IMR-90 (cell line): Measurements from ENCODE around the gene BNIP5. TPM values are rescaled to one million over a fixed set of nuclear protein-coding genes. Genes with fewer than 3 reads are reported as not detected.

Experiments
- ATAC-seq: fragments of 200-7000 bp; cut with Tn5 transposase; 2 replicates; pipeline ENCODE4 v1.9.1; 2020; ENCODE audit warnings: low read depth, mild to moderate bottlenecking, moderate library complexity
- BruUV-seq: library from RNA; stranded (reverse); fragments of 400-500 nt; replicated peaks from 2 replicates; lab custom pipeline; 2021; lab: Mats Ljungman, UMichigan
- CTCF ChIA-PET: fragments of 300-600 bp; formaldehyde crosslinking; extraction: SDS; loops from one replicate; lab custom pipeline; 2021; ENCODE audit warnings: antibody characterized with exemption; lab: Yijun Ruan, JAX
- POLR2A ChIA-PET: fragments of 300-600 bp; sonication (Branson Sonifier 250); formaldehyde crosslinking; loops from one replicate; lab custom pipeline; 2022; ENCODE audit warnings: antibody characterized with exemption; ENCODE audit not compliant: unreplicated experiment; lab: Charles Lee
- DNase-seq: peaks from one replicate; pipeline ENCODE4 v3.0.0; 2013
- H2AFZ ChIP-seq: replicated peaks from 2 replicates; pipeline ENCODE3; 2013; ENCODE audit warnings: low read length, mild to moderate bottlenecking; ENCODE audit not compliant: poor library complexity
- H2AK5ac ChIP-seq: 2 replicates; pipeline ENCODE4 v1.6.1; 2013; ENCODE audit warnings: low read depth, low read length, inconsistent platforms
- H2AK9ac ChIP-seq: replicated peaks from 2 replicates; pipeline ENCODE3; 2013; ENCODE audit warnings: mild to moderate bottlenecking, low read depth, low read length, moderate library complexity; ENCODE audit not compliant: poor library complexity
- H2BK120ac ChIP-seq: 2 replicates; pipeline ENCODE4 v1.6.1; 2013; ENCODE audit warnings: low read depth, low read length, inconsistent platforms
- H2BK15ac ChIP-seq: 3 replicates; pipeline ENCODE4 v1.6.1; 2013; ENCODE audit warnings: low read depth, low read length, inconsistent platforms
- H2BK20ac ChIP-seq: 2 replicates; pipeline ENCODE4 v1.6.1; 2013; ENCODE audit warnings: low read depth, mild to moderate bottlenecking, inconsistent platforms, low read length, moderate library complexity
- H2BK5ac ChIP-seq: 2 replicates; pipeline ENCODE4 v1.6.1; 2013; ENCODE audit warnings: mild to moderate bottlenecking, low read depth, low read length, inconsistent platforms; ENCODE audit not compliant: poor library complexity, severe bottlenecking
- H3K14ac ChIP-seq: replicated peaks from 2 replicates; pipeline ENCODE4 v1.6.1; 2013; ENCODE audit warnings: low read depth, low read length, inconsistent platforms
- H3K18ac ChIP-seq: 2 replicates; pipeline ENCODE4 v1.6.1; 2013; ENCODE audit warnings: low read depth, low read length, control low read depth
- H3K23ac ChIP-seq: 2 replicates; pipeline ENCODE4 v1.6.1; 2013; ENCODE audit warnings: low read depth, low read length, inconsistent platforms
- H3K27ac ChIP-seq: 2 replicates; pipeline ENCODE4 v1.5.1; 2013; ENCODE audit warnings: mild to moderate bottlenecking, control low read depth, low read length; ENCODE audit not compliant: insufficient read depth
- H3K27me3 ChIP-seq: 2 replicates; pipeline ENCODE4 v1.6.1; 2013; ENCODE audit warnings: low read length; ENCODE audit not compliant: control insufficient read depth, insufficient read depth
- H3K36me3 ChIP-seq: 2 replicates; pipeline ENCODE4 v1.6.1; 2013; ENCODE audit warnings: low read length, mixed read lengths; ENCODE audit not compliant: control insufficient read depth, insufficient read depth
- H3K4ac ChIP-seq: 2 replicates; pipeline ENCODE4 v1.6.1; 2013; ENCODE audit warnings: low read depth, low read length, inconsistent platforms
- H3K4me1 ChIP-seq: 2 replicates; pipeline ENCODE4 v1.6.1; 2013; ENCODE audit warnings: low read length, mixed read lengths; ENCODE audit not compliant: control insufficient read depth, insufficient read depth
- H3K4me2 ChIP-seq: 2 replicates; pipeline ENCODE4 v1.6.1; 2013; ENCODE audit warnings: low read depth, mild to moderate bottlenecking, control low read depth, low read length, moderate library complexity
- H3K4me3 ChIP-seq: 2 replicates; pipeline ENCODE4 v1.5.1; 2013; ENCODE audit warnings: low read depth, mild to moderate bottlenecking, control low read depth, low read length, moderate library complexity; ENCODE audit not compliant: insufficient read depth
- H3K56ac ChIP-seq: 2 replicates; pipeline ENCODE4 v1.6.1; 2013; ENCODE audit warnings: low read length, inconsistent platforms; ENCODE audit not compliant: insufficient read depth; ENCODE audit errors: extremely low read depth
- H3K79me1 ChIP-seq, 2 experiments: 2 replicates each; pipeline ENCODE4 v1.6.1; 2013; ENCODE audit warnings: low read length in 2 of 2, inconsistent platforms in 1 of 2, low read depth in 1 of 2
- H3K9ac ChIP-seq: 2 replicates; pipeline ENCODE4 v1.6.1; 2013; ENCODE audit warnings: low read depth, low read length, control low read depth
- H3K9me1 ChIP-seq: 2 replicates; pipeline ENCODE4 v1.6.1; 2013; ENCODE audit warnings: low read length, inconsistent platforms; ENCODE audit not compliant: insufficient read depth
- H3K9me3 ChIP-seq: 2 replicates; pipeline ENCODE4 v1.6.1; 2013; ENCODE audit warnings: low read length; ENCODE audit not compliant: control insufficient read depth, insufficient read depth
- H4K20me1 ChIP-seq: 2 replicates; pipeline ENCODE4 v1.6.1; 2013; ENCODE audit warnings: low read length, inconsistent platforms; ENCODE audit not compliant: insufficient read depth
- H4K5ac ChIP-seq: 2 replicates; pipeline ENCODE4 v1.6.1; 2013; ENCODE audit warnings: mild to moderate bottlenecking, low read depth, low read length, control low read depth
- H4K8ac ChIP-seq, 2 experiments: 2 replicates each; pipeline ENCODE4 v1.6.1; 2013; ENCODE audit warnings: low read depth in 2 of 2, low read length in 2 of 2, control low read depth in 1 of 2, inconsistent platforms in 1 of 2
- H4K91ac ChIP-seq: 2 replicates; pipeline ENCODE4 v1.6.1; 2013; ENCODE audit warnings: low read depth, low read length, inconsistent platforms; ENCODE audit not compliant: insufficient read depth
- BHLHE40 ChIP-seq: fragments of 150-350 bp; IDR thresholded peaks from 2 replicates; pipeline ENCODE4 v1.6.1; 2016; ENCODE audit warnings: mild to moderate bottlenecking, low read depth, low read length
- CEBPB ChIP-seq: IDR thresholded peaks from 2 replicates; pipeline ENCODE4 v1.6.1; 2012; ENCODE audit warnings: low read depth, low read length, improper control_type of control experiment
- CHD1 ChIP-seq: IDR thresholded peaks from 2 replicates; pipeline ENCODE4 v1.6.1; 2012; ENCODE audit warnings: low read depth, low read length, improper control_type of control experiment
- MAFK ChIP-seq: IDR thresholded peaks from 2 replicates; pipeline ENCODE4 v1.6.1; 2012; ENCODE audit warnings: low read depth, low read length, improper control_type of control experiment
- MAZ ChIP-seq: IDR thresholded peaks from 2 replicates; pipeline ENCODE4 v1.6.1; 2012; ENCODE audit warnings: low read depth, mild to moderate bottlenecking, low read length, improper control_type of control experiment, moderate library complexity, borderline replicate concordance
- MXI1 ChIP-seq: IDR thresholded peaks from 2 replicates; pipeline ENCODE4 v1.6.1; 2012; ENCODE audit warnings: low read depth, mild to moderate bottlenecking, low read length, moderate library complexity, borderline replicate concordance
- NFE2L2 ChIP-seq: fragments of 150-350 bp; IDR thresholded peaks from 2 replicates; pipeline ENCODE4 v1.6.1; 2016; ENCODE audit warnings: low read depth, mild to moderate bottlenecking, low read length
- POLR2A ChIP-seq: IDR thresholded peaks from 2 replicates; pipeline ENCODE4 v1.6.1; 2012; ENCODE audit warnings: mild to moderate bottlenecking, low read depth, low read length
- RCOR1 ChIP-seq: IDR thresholded peaks from 2 replicates; pipeline ENCODE4 v1.6.1; 2012; ENCODE audit warnings: mild to moderate bottlenecking, low read length, improper control_type of control experiment; ENCODE audit not compliant: insufficient replicate concordance
- SMC3 ChIP-seq: fragments of 150-350 bp; IDR thresholded peaks from 2 replicates; pipeline ENCODE4 v1.6.1; 2016; ENCODE audit warnings: low read depth, mild to moderate bottlenecking, antibody characterized with exemption, low read length, moderate library complexity
- WGBS, 2 experiments: methylation state at CpG; one replicate each; pipeline versions ENCODE4 v1.1.5 to v1.1.7; 2013; ENCODE audit warnings: missing lambda C conversion rate in 2 of 2; ENCODE audit not compliant: insufficient read length in 1 of 2; ENCODE audit errors: extremely low coverage in 2 of 2; 5-methylcytosine and 5-hydroxymethylcytosine counted together
- dilution Hi-C: fragments of 300-500 bp; cut with HindIII; formaldehyde crosslinking; loops from one replicate; pipeline ENCODE4 v1.14.3; 2018; ENCODE audit warnings: low sequenced_read_pairs; ENCODE audit not compliant: unreplicated experiment
- in situ Hi-C: fragments of 300-500 bp; cut with MboI; formaldehyde crosslinking; loops from 3 replicates; pipeline ENCODE4 v1.14.3; 2019; ENCODE audit warnings: low sequenced_read_pairs, inconsistent platforms, mixed read lengths
- intact Hi-C: fragments of 100-400 bp; cut with micrococcal nuclease; formaldehyde crosslinking; loops from 2 replicates; pipeline ENCODE4 v1.10.0; 2022
- polyA plus RNA-seq, 3 experiments: library from polyadenylated mRNA; depleted of rRNA; stranded (reverse); fragments of >200 nt; gene quantifications; 2 replicates each; pipeline ENCODE4 v1.2.3, GENCODE V29; 2012; ENCODE audit warnings: low replicate concordance in 1 of 3
- total RNA-seq: library from RNA; depleted of rRNA; stranded (reverse); fragments of >200 nt; gene quantifications from 2 replicates; pipeline ENCODE4 v1.2.3, GENCODE V29; 2012
- TF ChIP-seq, protein P1 (sequence below): conservative IDR thresholded peaks from 2 replicates; pipeline ENCODE4 v1.5.1; 2012; ENCODE audit warnings: mild to moderate bottlenecking, low read depth, low read length, improper control_type of control experiment
- TF ChIP-seq, protein P2 (sequence below): fragments of 150-350 bp; IDR thresholded peaks from 2 replicates; pipeline ENCODE4 v1.6.1; 2016; ENCODE audit warnings: low read depth, mild to moderate bottlenecking, low read length, moderate library complexity, borderline replicate concordance
- TF ChIP-seq, protein P3 (sequence below): fragments of 150-350 bp; IDR thresholded peaks from 2 replicates; pipeline ENCODE4 v1.6.1; 2017; ENCODE audit warnings: mild to moderate bottlenecking, antibody characterized with exemption, low read length, low read depth

BNIP5 gene
- total and polyA plus RNA-seq, 2 of the 4 experiments (the other 2 are of a cell fraction) = not detected

DNA sequence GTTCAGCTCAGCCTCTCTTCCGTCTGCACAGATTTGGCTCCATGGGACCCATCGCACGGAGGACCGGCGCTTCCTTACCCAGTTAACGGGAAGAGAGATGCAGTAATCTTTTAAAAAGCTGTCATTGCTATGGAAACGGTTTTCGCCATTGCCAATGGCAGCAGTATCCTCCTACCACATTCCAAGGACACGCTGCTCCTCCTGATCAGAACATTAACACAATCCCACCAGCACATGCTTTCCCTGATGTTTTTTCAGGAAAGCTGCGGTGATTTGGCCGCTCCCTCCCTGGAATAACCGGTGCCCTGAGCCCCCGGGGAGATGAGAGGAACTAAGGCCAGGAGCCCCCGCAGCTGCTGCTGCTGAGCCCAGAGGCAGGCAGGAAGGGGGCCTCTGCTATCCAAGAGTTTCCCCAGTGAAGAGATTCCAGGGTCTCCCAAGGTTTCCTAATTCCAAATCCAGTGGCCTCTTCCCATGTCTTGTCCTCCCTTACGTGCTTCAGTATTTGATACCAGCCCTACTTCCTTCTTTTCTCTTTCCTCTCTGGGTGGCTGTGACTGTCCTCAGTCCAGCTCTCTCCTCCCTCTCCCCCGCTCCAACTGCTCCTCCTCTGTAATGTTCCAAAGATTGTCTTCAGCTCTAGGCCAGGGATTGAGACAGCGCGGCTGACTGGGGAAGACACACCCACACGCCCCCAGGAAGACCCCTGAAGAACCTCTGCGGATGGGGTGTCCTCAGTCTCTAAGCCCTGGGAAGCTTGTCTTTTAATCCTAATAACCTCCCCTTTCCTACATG is 2.6 kb downstream of the BNIP5 start:
- H3K4me2 ChIP-seq = no peak overlapping the region
- H3K14ac ChIP-seq = no peak overlapping the region
- in situ Hi-C loops = no loop called here
- H3K4me1 ChIP-seq = no peaks in the 10 kb centered on the region
- no peaks in the 10 kb centered on the region for H3K79me1 ChIP-seq
- H4K5ac ChIP-seq = no peak overlapping the region
- no peaks in the 10 kb centered on the region for H3K36me3 ChIP-seq
- H4K8ac ChIP-seq = no peak overlapping the region
- H4K91ac ChIP-seq = no peak overlapping the region
- ChIA-PET POLR2A (interaction anchor here (0.6 kb wide), 1 partner anchor 106 kb away, joined by 3 read pairs; no protein-coding TSS in a partner anchor), CTCF (no interaction called here)
- dilution Hi-C loops = no loop called here
- no peak overlapping the region for H2BK20ac ChIP-seq
- H2BK15ac ChIP-seq = no peak overlapping the region
- no peak for DNase-seq
- H3K4ac ChIP-seq = no peak overlapping the region
- H3K9me3 ChIP-seq = no peaks in the 10 kb centered on the region; the same call in 1 of the 2 replicates
- H2AFZ ChIP-seq = no peak overlapping the region
- BruUV-seq = no TSS peak
- H2BK120ac ChIP-seq = no peak overlapping the region
- no peak overlapping the region for H3K4me3 ChIP-seq
- TF ChIP-seq, protein P1, sequence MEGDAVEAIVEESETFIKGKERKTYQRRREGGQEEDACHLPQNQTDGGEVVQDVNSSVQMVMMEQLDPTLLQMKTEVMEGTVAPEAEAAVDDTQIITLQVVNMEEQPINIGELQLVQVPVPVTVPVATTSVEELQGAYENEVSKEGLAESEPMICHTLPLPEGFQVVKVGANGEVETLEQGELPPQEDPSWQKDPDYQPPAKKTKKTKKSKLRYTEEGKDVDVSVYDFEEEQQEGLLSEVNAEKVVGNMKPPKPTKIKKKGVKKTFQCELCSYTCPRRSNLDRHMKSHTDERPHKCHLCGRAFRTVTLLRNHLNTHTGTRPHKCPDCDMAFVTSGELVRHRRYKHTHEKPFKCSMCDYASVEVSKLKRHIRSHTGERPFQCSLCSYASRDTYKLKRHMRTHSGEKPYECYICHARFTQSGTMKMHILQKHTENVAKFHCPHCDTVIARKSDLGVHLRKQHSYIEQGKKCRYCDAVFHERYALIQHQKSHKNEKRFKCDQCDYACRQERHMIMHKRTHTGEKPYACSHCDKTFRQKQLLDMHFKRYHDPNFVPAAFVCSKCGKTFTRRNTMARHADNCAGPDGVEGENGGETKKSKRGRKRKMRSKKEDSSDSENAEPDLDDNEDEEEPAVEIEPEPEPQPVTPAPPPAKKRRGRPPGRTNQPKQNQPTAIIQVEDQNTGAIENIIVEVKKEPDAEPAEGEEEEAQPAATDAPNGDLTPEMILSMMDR = no peak
- no peak for TF ChIP-seq POLR2A
- no peak for TF ChIP-seq CHD1
- TF ChIP-seq NFE2L2 = no peak
- no peak for TF ChIP-seq SMC3
- TF ChIP-seq, protein P2, sequence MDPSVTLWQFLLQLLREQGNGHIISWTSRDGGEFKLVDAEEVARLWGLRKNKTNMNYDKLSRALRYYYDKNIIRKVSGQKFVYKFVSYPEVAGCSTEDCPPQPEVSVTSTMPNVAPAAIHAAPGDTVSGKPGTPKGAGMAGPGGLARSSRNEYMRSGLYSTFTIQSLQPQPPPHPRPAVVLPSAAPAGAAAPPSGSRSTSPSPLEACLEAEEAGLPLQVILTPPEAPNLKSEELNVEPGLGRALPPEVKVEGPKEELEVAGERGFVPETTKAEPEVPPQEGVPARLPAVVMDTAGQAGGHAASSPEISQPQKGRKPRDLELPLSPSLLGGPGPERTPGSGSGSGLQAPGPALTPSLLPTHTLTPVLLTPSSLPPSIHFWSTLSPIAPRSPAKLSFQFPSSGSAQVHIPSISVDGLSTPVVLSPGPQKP = no peak
- TF ChIP-seq CEBPB = no peak
- TF ChIP-seq RCOR1 = no peak
- TF ChIP-seq BHLHE40 = no peak
- no peak for TF ChIP-seq MAZ
- TF ChIP-seq, protein P3, sequence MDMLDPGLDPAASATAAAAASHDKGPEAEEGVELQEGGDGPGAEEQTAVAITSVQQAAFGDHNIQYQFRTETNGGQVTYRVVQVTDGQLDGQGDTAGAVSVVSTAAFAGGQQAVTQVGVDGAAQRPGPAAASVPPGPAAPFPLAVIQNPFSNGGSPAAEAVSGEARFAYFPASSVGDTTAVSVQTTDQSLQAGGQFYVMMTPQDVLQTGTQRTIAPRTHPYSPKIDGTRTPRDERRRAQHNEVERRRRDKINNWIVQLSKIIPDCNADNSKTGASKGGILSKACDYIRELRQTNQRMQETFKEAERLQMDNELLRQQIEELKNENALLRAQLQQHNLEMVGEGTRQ = no peak
- TF ChIP-seq MXI1 = no peak
- no peak for TF ChIP-seq MAFK
- no peak overlapping the region for H2AK9ac ChIP-seq
- H2BK5ac ChIP-seq = no peak overlapping the region
- ATAC-seq = no peak
- intact Hi-C loops = no loop called here
- no peak overlapping the region for H3K23ac ChIP-seq
- H3K27me3 ChIP-seq = peaks cover 75% of the 10 kb centered on the region
- H3K9ac ChIP-seq = no peak overlapping the region
- no peak overlapping the region for H3K18ac ChIP-seq
- no peaks in the 10 kb centered on the region for H4K20me1 ChIP-seq
- no peak overlapping the region for H2AK5ac ChIP-seq
- H3K9me1 ChIP-seq = 0 out of 2 replicates have a peak, but pooled peaks cover 6% of the 10 kb centered on the region
- WGBS, 2 experiments = 40% methylated on average over 4 of the region's 20 CpGs; no CpG with 5 or more reads in 1 of the 2 experiments
- no peak overlapping the region for H3K27ac ChIP-seq
- H3K56ac ChIP-seq = no peak overlapping the region
